Stomach (tissue), 9 donors: ENCODE data around the gene MAP2K2. TPM values are rescaled to one million over a fixed set of nuclear protein-coding genes. Genes with fewer than 3 reads are reported as not detected.

Experiments
- DNase-seq, 2 donors: peaks; one replicate each; pipeline versions ENCODE4 v3.0.0 to v3.0.0-alpha.2; 2013 to 2019
- H3K27ac ChIP-seq, 5 donors: fragments of 200-600 bp in 4 of 5; sonication (generic) in 4 of 5; one replicate each; pipeline ENCODE4 v1.5.1; 2013 to 2019; ENCODE audit warnings: mild to moderate bottlenecking in 1 of 5, moderate library complexity in 1 of 5
- H3K27me3 ChIP-seq, 3 donors: fragments of 200-600 bp; sonication (generic); one replicate each; pipeline ENCODE4 v1.5.1; 2017 to 2019; ENCODE audit warnings: mixed run types in 1 of 3
- H3K36me3 ChIP-seq, 4 donors: fragments of 200-600 bp; sonication (generic); 1 replicate in 3 of 4; 2 replicates in 1 of 4; pipeline ENCODE4 v1.5.1; 2016 to 2019
- H3K4me1 ChIP-seq, 4 donors: fragments of 200-600 bp; sonication (generic); one replicate each; pipeline ENCODE4 v1.5.1; 2016 to 2019
- H3K4me3 ChIP-seq, 4 donors: fragments of 200-600 bp; sonication (generic) in 3 of 4; one replicate each; pipeline ENCODE4 v1.5.1; 2016 to 2019; ENCODE audit warnings: mild to moderate bottlenecking in 1 of 4
- H3K9me3 ChIP-seq, 4 donors: fragments of 200-600 bp; sonication (generic); one replicate each; pipeline ENCODE4 v1.5.1; 2016 to 2019
- CTCF ChIP-seq, 7 experiments: fragments of 450-650 bp in 4 of 7; fragments of 200-600 bp in 3 of 7; sonication (generic) in 3 of 7; IDR thresholded peaks; one replicate each; pipeline ENCODE4 v1.5.1; 2016 to 2019; ENCODE audit warnings: antibody characterized with exemption in 7 of 7, control low read depth in 2 of 7, mild to moderate bottlenecking in 1 of 7
- EP300 ChIP-seq: sonication (generic); formaldehyde crosslinking; IDR thresholded peaks from one replicate; pipeline ENCODE4 v1.6.1; 2017; ENCODE audit warnings: antibody characterized with exemption
- POLR2A ChIP-seq, 4 donors: fragments of 450-650 bp; IDR thresholded peaks; one replicate each; pipeline ENCODE4 v1.6.1; 2016; ENCODE audit warnings: antibody characterized with exemption in 4 of 4, control low read depth in 2 of 4, mild to moderate bottlenecking in 1 of 4, moderate library complexity in 1 of 4
- POLR2AphosphoS5 ChIP-seq, 3 donors: sonication (generic); formaldehyde crosslinking; IDR thresholded peaks; one replicate each; pipeline ENCODE4 v1.6.1; 2016; ENCODE audit warnings: antibody characterized with exemption in 3 of 3
- WGBS, 5 donors: extraction: QIAGEN DNeasy Blood & Tissue Kit in 3 of 5; methylation state at CpG; one replicate each; pipeline versions ENCODE4 v1.1.5 to v1.1.7; 2013 to 2018; 5-methylcytosine and 5-hydroxymethylcytosine counted together
- intact Hi-C: fragments of 100-400 bp; cut with DNase I; formaldehyde crosslinking; loops from one replicate; pipeline ENCODE4 v1.15.1; 2023; ENCODE audit warnings: low total_unique reads
- polyA plus RNA-seq, 3 donors: library from polyadenylated mRNA; stranded (reverse); fragments of 200-250 nt; gene quantifications; one replicate each; pipeline ENCODE4 v1.2.3, GENCODE V29; 2013
- total RNA-seq, 5 donors: library from RNA; depleted of rRNA; stranded (reverse); fragments of >200 nt; gene quantifications; one replicate each; pipeline versions ENCODE4 v1.1.0 to v1.2.3, GENCODE V29; 2014 to 2016
- donor health status: healthy with polysubstance abuse.
- donor health status: Bipolar disorder and iron deficiency.
- donor health status: healthy.

MAP2K2 gene
- total and polyA plus RNA-seq, 8 donors, result 53.4 to 447 (median 116) TPM

- no peak for TF ChIP-seq POLR2A (IDR thresholded peaks at IDR 0.05)
- no peak for TF ChIP-seq POLR2AphosphoS5 (IDR thresholded peaks at IDR 0.05)
- no peak for TF ChIP-seq EP300
- TF ChIP-seq CTCF (IDR thresholded peaks at IDR 0.05), result no peak
- no peak overlapping the region for H3K4me3 ChIP-seq
- peaks cover 26 to 64% (median 61%) of the 10 kb centered on the region in 4 donors for H3K36me3 ChIP-seq
- H3K27me3 ChIP-seq, result no peaks in the 10 kb centered on the region
- DNase-seq, result no peak
- intact Hi-C loops, result no loop called here
- H3K4me1 ChIP-seq, result peaks cover 5 to 50% (median 27%) of the 10 kb centered on the region in 4 donors
- peak overlapping the region in 3 of 5 donors; percentile 56 to 76 (median 65) for H3K27ac ChIP-seq
- WGBS, 5 donors, result 86 to 91% (median 90%) methylated on average over 33 to 52 of the region's 52 CpGs
- H3K9me3 ChIP-seq, result no peaks in the 10 kb centered on the region
Observed at GRCh38 chr19:4090356-4091220, 33.3 kb downstream of the MAP2K2 start.

GRCh38 chr19:4089946-4090345, 34.0 kb downstream of the MAP2K2 start:
- WGBS, 5 donors, result 81 to 92% (median 91%) methylated on average over 22 of the region's 22 CpGs
- no peaks in the 10 kb centered on the region for H3K27me3 ChIP-seq
- TF ChIP-seq POLR2A (IDR thresholded peaks at IDR 0.05), result no peak
- no peak for TF ChIP-seq POLR2AphosphoS5 (IDR thresholded peaks at IDR 0.05)
- no peak for TF ChIP-seq CTCF (IDR thresholded peaks at IDR 0.05)
- TF ChIP-seq EP300, result no peak
- peaks cover 26 to 59% (median 57%) of the 10 kb centered on the region in 4 donors for H3K36me3 ChIP-seq
- H3K4me1 ChIP-seq, result peaks cover 5 to 44% (median 24%) of the 10 kb centered on the region in 4 donors
- H3K27ac ChIP-seq, result peak overlapping the region in 4 of 5 donors; percentile 37 to 76 (median 60)
- no peak for DNase-seq
- peak overlapping the region in 1 of 4 donors; percentile 9 for H3K4me3 ChIP-seq
- intact Hi-C loops, result no loop called here
- H3K9me3 ChIP-seq, result no peaks in the 10 kb centered on the region

DNA sequence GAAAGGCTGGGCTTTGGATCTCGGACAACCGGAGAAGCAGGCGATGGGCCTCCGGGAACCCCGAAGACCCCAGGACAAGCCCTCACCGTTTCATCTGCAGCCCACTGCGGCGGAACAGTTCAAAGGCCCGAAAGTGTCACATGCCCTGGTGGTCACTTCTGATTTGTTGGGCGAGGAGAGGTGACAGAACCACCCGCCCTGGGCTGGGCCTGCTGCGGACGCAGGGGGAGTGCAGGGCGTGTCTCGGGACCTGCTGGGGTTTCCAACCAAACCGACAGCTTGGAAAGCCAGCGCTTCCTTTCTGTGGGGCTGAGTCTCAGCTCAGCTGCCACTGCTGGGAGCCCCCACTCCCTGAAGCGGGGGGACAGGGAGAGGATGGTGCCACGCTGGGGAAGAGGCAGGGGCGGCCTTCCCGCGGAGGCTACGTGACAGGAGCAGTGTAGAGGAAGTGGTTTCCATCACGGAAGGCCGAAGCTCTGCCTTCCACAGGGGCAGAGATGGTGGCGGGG, 34.5 kb downstream of the MAP2K2 start:
- H3K27ac ChIP-seq, result peak overlapping the region in 4 of 5 donors; percentile 37 to 76 (median 60)

More for the DNA sequence above, 34.5 kb downstream of the MAP2K2 start:
- intact Hi-C loops, result no loop called here
- 45 to 73% (median 63%) methylated on average over 25 to 26 of the region's 26 CpGs for WGBS, 5 donors
- peak overlapping the region in 2 of 4 donors; percentile 3 to 9 for H3K4me3 ChIP-seq
- peaks cover 26 to 55% (median 52%) of the 10 kb centered on the region in 4 donors for H3K36me3 ChIP-seq
- no peaks in the 10 kb centered on the region for H3K9me3 ChIP-seq
- TF ChIP-seq EP300, result no peak
- TF ChIP-seq POLR2AphosphoS5 (IDR thresholded peaks at IDR 0.05), result no peak
- TF ChIP-seq CTCF (IDR thresholded peaks at IDR 0.05), result no peak
- no peak for TF ChIP-seq POLR2A (IDR thresholded peaks at IDR 0.05)
- DNase-seq, result peak in 1 of 2 donors; percentile 62
- peaks cover 5 to 42% (median 24%) of the 10 kb centered on the region in 4 donors for H3K4me1 ChIP-seq
- no peaks in the 10 kb centered on the region for H3K27me3 ChIP-seq
